SK-N-MC (cell line): ENCODE data around the gene LENG9.
A peak's percentile ranks its signal among the peaks of the same experiment; 100 is the strongest.

Experiments
- EZH2 ChIP-seq: fragments of 200-600 bp; sonication (generic); IDR thresholded peaks from one replicate; pipeline ENCODE4 v1.6.1; 2017; ENCODE audit warnings: antibody characterized with exemption
- FOXP2 ChIP-seq: optimal IDR thresholded peaks from 2 replicates; pipeline ENCODE3; 2011; ENCODE audit warnings: mild to moderate bottlenecking, moderate library complexity; ENCODE audit not compliant: insufficient read depth; ENCODE audit errors: extremely low read length, control extremely low read depth
- POLR2AphosphoS5 ChIP-seq: IDR thresholded peaks from 2 replicates; pipeline ENCODE4 v1.6.1; 2012; ENCODE audit warnings: mild to moderate bottlenecking, low read depth, low read length, borderline replicate concordance

DNA sequence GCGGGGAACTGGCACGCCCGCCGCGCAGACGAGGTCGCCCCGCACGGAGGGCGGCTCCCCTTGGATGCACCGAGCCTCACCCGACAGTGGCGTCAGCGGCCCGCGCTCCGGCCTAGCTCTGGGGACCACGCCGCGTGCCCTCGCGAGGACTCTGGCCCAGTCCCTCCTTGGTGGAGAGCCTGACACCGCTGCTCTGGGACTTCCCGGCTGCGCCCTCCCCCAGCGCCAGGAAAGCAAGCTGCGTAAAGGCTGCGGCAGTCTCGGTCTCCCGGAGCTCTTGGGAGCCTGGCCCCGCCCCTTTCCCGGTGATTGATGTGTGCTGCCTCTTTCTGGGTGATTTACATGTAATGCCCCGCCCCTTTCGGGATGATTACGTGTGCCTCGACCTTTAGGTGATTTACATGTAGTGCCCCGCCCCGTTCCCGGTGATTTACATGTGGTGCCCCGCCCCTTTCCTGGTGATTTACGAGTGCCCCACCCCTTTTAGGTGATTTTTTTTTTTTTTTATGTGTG, at the start of gene LENG9:
- no peak for TF ChIP-seq EZH2
- peak; percentile 90 for TF ChIP-seq POLR2AphosphoS5
- peak; percentile 66 for TF ChIP-seq FOXP2
